Karpas-422 (cell line): ENCODE results near the gene PARP15. TPM values are rescaled to one million over a fixed set of nuclear protein-coding genes. Genes with fewer than 3 reads are reported as not detected.

Source experiments
- DNase-seq: peaks from one replicate; pipeline ENCODE4 v3.0.0-alpha.2; 2015
- H2AFZ ChIP-seq: fragments of 200-600 bp; sonication (generic); 2 replicates; pipeline ENCODE4 v1.6.1; 2014; ENCODE audit warnings: antibody characterized with exemption, low read length, mixed read lengths
- H3K27ac ChIP-seq: fragments of 200-600 bp; sonication (generic); 2 replicates; pipeline ENCODE4 v1.5.1; 2014; ENCODE audit warnings: mild to moderate bottlenecking, low read length, moderate library complexity
- H3K27me3 ChIP-seq: fragments of 200-600 bp; sonication (generic); 2 replicates; pipeline ENCODE4 v1.6.1; 2014; ENCODE audit warnings: low read length, mixed read lengths
- H3K36me3 ChIP-seq: fragments of 200-600 bp; sonication (generic); 2 replicates; pipeline ENCODE4 v1.6.1; 2014; ENCODE audit warnings: low read length, mixed read lengths; ENCODE audit not compliant: insufficient read depth
- H3K4me1 ChIP-seq: fragments of 200-600 bp; sonication (generic); 2 replicates; pipeline ENCODE4 v1.6.1; 2014; ENCODE audit warnings: mild to moderate bottlenecking, low read length, mixed read lengths
- H3K4me2 ChIP-seq: fragments of 200-600 bp; sonication (generic); 2 replicates; pipeline ENCODE4 v1.6.1; 2014; ENCODE audit warnings: low read length, low read depth, mild to moderate bottlenecking; ENCODE audit not compliant: poor library complexity, severe bottlenecking
- H3K4me3 ChIP-seq: fragments of 200-600 bp; sonication (generic); 2 replicates; pipeline ENCODE4 v1.5.1; 2014; ENCODE audit warnings: mild to moderate bottlenecking, antibody characterized with exemption, low read length, mixed read lengths
- H3K79me2 ChIP-seq: fragments of 200-600 bp; sonication (generic); 2 replicates; pipeline ENCODE4 v1.6.1; 2014; ENCODE audit warnings: mild to moderate bottlenecking, low read length, mixed read lengths
- H3K9ac ChIP-seq: fragments of 200-600 bp; sonication (generic); 2 replicates; pipeline ENCODE4 v1.6.0; 2014; ENCODE audit warnings: low read length
- H3K9me2 ChIP-seq: fragments of 200-600 bp; sonication (generic), shearing (Covaris generic); replicated peaks from 2 replicates; pipeline ENCODE4 v1.6.0; 2014; ENCODE audit warnings: mild to moderate bottlenecking, low read length, moderate library complexity; ENCODE audit not compliant: insufficient read depth
- H3K9me3 ChIP-seq: fragments of 300-700, 200-600 bp; sonication (generic); 2 replicates; pipeline ENCODE4 v1.6.1; 2014; ENCODE audit warnings: low read length, mixed read lengths
- H4K20me1 ChIP-seq: fragments of 200-600 bp; sonication (generic); 2 replicates; pipeline ENCODE4 v1.6.1; 2014; ENCODE audit warnings: mild to moderate bottlenecking, antibody characterized with exemption, low read length, low read depth; ENCODE audit not compliant: insufficient read depth
- total RNA-seq: library from RNA; depleted of rRNA; stranded (reverse); fragments of >200 nt; shearing (Covaris generic); gene quantifications from 2 replicates; pipeline ENCODE4 v1.2.3, GENCODE V29; 2014; ENCODE audit warnings: low replicate concordance

PARP15 gene
- total RNA-seq, 1 experiment from 2014 or later = 54.3 TPM

DNA sequence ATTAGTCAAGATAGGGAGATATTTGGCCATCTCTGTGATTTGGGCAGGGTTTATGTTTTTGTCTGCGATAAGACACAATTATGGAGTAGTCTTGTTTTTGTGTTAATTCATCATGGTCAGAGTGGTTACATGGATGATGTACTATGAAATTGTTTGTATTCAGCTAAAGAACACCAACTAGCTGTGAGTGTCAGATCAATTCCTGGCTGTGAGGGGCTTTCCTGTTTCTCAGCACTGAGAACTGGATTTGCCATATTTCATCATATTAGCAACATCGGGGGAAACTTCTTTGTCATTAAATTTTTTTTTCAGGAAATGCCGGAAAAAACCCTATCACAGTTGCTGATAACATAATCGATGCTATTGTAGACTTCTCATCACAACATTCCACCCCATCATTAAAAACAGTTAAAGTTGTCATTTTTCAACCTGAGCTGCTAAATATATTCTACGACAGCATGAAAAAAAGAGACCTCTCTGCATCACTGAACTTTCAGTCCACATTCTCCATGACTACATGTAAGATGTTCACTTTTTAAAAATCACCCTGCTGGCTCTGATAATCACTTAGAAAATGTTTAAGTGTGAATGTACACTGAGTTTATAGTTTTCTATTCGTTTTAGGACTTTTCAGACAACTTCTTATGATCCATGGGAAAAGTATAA, 49.2 kb downstream of the PARP15 start:
- no peaks in the 10 kb centered on the region for H3K36me3 ChIP-seq
- H2AFZ ChIP-seq = no peak overlapping the region
- no peak for DNase-seq
- no peak overlapping the region for H3K4me2 ChIP-seq
- H3K79me2 ChIP-seq = no peaks in the 10 kb centered on the region
- no peak overlapping the region for H3K9ac ChIP-seq
- no peaks in the 10 kb centered on the region for H3K27me3 ChIP-seq
- no peaks in the 10 kb centered on the region for H3K9me3 ChIP-seq
- no peaks in the 10 kb centered on the region for H3K4me1 ChIP-seq
- H3K4me3 ChIP-seq = no peak overlapping the region
- no peaks in the 10 kb centered on the region for H3K9me2 ChIP-seq
- no peaks in the 10 kb centered on the region for H4K20me1 ChIP-seq
- H3K27ac ChIP-seq = no peak overlapping the region

DNA sequence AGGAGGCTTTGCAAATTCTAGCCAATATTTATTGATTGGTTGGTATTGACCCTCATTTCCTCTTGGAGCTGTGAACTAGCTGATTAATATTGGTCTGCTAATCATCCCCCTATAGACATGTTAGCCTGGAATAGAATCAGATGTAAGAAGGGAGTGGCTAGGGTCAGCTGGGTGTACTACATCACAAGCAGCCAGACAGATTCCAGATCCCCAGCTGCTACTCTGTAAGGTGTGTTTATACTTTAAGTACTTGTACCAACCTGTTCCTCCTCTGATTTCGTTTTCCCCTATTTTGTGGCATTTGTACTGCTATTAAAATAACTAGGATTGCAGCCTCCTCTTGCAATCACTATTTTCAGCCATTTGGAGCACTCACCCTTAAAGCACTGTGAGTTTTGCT, 49.9 kb downstream of the PARP15 start:
- no peak overlapping the region for H3K4me3 ChIP-seq
- H3K9me2 ChIP-seq = no peaks in the 10 kb centered on the region
- no peaks in the 10 kb centered on the region for H4K20me1 ChIP-seq
- no peak overlapping the region for H3K27ac ChIP-seq
- H2AFZ ChIP-seq = no peak overlapping the region
- H3K4me1 ChIP-seq = no peaks in the 10 kb centered on the region
- DNase-seq = no peak
- no peaks in the 10 kb centered on the region for H3K36me3 ChIP-seq
- no peak overlapping the region for H3K4me2 ChIP-seq
- no peak overlapping the region for H3K9ac ChIP-seq
- H3K79me2 ChIP-seq = no peaks in the 10 kb centered on the region
- H3K9me3 ChIP-seq = no peaks in the 10 kb centered on the region
- H3K27me3 ChIP-seq = no peaks in the 10 kb centered on the region

DNA sequence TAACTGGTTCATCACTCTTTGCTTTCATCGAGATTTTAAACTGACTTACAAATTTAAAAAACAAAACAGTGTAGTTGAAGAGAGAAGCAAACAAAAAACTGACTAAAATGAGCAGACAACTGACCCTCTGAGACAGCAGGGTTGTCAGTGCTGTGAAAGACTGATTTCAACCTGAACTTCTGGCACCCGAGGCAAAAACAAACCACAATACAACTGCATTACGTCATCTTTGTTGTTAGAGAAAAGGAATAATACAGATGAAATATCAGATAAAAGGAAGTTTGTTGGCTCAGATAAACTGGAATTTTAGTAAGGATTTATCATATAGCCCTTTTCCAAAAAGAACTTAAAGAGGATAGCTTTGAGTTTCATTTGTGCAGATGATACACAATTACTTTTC, 51.1 kb downstream of the PARP15 start:
- Histone ChIP-seq H3K27ac (no peak overlapping the region), H3K9me3 (no peaks in the 10 kb centered on the region), H3K9ac (no peak overlapping the region), H3K27me3 (no peaks in the 10 kb centered on the region), H3K4me2 (no peak overlapping the region), H3K79me2 (no peaks in the 10 kb centered on the region), H3K9me2 (no peaks in the 10 kb centered on the region), H2AFZ (no peak overlapping the region), H3K4me3 (no peak overlapping the region), H3K4me1 (no peaks in the 10 kb centered on the region), H3K36me3 (no peaks in the 10 kb centered on the region), H4K20me1 (no peaks in the 10 kb centered on the region)
- no peak for DNase-seq

DNA sequence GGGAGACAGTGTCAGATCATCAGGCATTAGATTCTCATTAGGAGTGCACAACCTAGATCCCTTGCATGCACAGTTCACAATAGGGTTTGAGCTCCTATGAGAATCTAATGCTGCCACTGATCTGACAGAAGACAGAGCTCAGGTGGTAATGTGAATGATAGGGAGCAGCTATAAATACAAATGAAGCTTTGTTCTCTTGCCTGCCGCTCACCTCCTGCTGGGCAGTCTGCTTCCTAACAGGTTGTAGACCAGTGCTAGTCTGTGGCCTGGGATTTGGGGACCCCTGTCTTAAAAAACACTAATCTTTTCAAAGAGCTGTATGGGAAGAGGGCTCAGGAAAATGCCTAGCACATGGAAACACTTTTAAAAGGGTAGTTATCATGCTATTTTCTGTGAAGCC, 52.3 kb downstream of the PARP15 start:
- no peaks in the 10 kb centered on the region for H3K79me2 ChIP-seq
- H3K4me1 ChIP-seq = no peaks in the 10 kb centered on the region
- no peaks in the 10 kb centered on the region for H3K36me3 ChIP-seq
- H2AFZ ChIP-seq = no peak overlapping the region
- H3K9ac ChIP-seq = no peak overlapping the region
- no peaks in the 10 kb centered on the region for H3K9me3 ChIP-seq
- no peak overlapping the region for H3K4me2 ChIP-seq
- no peak overlapping the region for H3K4me3 ChIP-seq
- H3K27me3 ChIP-seq = no peaks in the 10 kb centered on the region
- no peaks in the 10 kb centered on the region for H4K20me1 ChIP-seq
- DNase-seq = no peak
- no peak overlapping the region for H3K27ac ChIP-seq
- H3K9me2 ChIP-seq = no peaks in the 10 kb centered on the region

DNA sequence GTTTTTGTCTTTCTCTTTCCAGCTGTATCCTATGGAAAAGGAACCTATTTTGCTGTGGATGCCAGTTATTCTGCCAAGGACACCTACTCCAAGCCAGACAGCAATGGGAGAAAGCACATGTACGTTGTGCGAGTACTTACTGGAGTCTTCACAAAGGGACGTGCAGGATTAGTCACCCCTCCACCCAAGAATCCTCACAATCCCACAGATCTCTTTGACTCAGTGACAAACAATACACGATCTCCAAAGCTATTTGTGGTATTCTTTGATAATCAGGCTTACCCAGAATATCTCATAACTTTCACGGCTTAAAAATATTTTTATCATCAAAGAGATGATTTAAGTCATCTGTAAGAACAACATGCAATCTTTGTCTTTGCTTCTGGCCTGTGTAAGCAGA, 58.3 kb downstream of the PARP15 start:
- H3K9me3 ChIP-seq = no peaks in the 10 kb centered on the region
- H3K4me1 ChIP-seq = no peaks in the 10 kb centered on the region
- H3K27me3 ChIP-seq = no peaks in the 10 kb centered on the region
- H3K36me3 ChIP-seq = no peaks in the 10 kb centered on the region
- H2AFZ ChIP-seq = no peak overlapping the region
- no peak for DNase-seq
- no peak overlapping the region for H3K4me2 ChIP-seq
- H3K9ac ChIP-seq = no peak overlapping the region
- H4K20me1 ChIP-seq = no peaks in the 10 kb centered on the region
- H3K79me2 ChIP-seq = no peaks in the 10 kb centered on the region
- H3K27ac ChIP-seq = no peak overlapping the region
- no peaks in the 10 kb centered on the region for H3K9me2 ChIP-seq
- no peak overlapping the region for H3K4me3 ChIP-seq

DNA sequence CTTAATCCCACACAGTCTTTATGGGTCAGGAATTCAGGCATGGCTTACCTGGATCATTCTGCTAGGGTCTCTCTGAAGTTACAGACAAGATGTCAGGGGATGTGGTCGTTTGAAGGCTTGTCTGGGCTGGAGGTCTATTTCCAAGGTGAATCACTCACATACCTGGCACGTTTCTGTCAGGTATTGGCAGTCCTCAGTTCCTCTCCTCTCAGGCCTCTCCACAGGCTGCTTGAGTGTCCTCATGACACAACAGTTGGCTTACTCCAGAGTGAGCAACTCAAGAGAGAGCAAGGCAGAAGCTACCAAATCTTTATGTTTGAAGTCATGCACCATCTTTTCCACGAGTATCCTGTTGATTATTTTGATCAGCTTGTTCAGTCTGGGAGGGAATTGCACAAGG, 59.2 kb downstream of the PARP15 start:
- Histone ChIP-seq H3K4me1 (no peaks in the 10 kb centered on the region), H2AFZ (no peak overlapping the region), H3K36me3 (no peaks in the 10 kb centered on the region), H3K79me2 (no peaks in the 10 kb centered on the region), H3K27me3 (no peaks in the 10 kb centered on the region), H3K4me2 (no peak overlapping the region), H3K9me2 (no peaks in the 10 kb centered on the region), H3K27ac (no peak overlapping the region), H3K9ac (no peak overlapping the region), H4K20me1 (no peaks in the 10 kb centered on the region), H3K9me3 (no peaks in the 10 kb centered on the region), H3K4me3 (no peak overlapping the region)
- DNase-seq = no peak

DNA sequence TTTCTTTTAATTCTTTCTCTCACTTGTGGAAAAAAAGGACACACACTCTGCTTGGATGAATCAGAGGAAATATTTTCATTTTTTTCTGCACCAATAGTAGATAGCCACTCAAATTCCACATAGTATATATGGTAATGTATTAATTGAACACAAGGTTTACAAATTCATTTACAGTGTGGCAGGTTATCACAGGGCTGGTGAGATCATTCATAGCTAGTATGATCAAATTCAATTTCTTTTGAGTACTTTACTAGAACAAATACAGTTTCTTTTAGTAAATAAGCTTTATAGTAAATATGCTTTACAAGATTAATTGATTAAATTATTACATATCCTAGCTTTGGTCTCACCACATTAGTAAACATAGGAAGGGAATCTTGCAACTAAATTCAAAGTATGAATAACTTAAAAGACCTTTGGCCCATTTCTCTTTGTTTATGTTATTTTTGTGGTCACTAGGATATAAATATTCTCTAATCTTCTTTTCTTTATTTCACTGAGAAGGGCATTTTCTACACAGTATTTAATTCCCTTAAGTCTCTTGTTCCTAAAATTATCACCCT, 63.1 kb downstream of the PARP15 start:
- H3K9me2 ChIP-seq = no peaks in the 10 kb centered on the region
- no peaks in the 10 kb centered on the region for H3K4me1 ChIP-seq
- H3K4me2 ChIP-seq = no peak overlapping the region
- no peaks in the 10 kb centered on the region for H3K27me3 ChIP-seq
- H4K20me1 ChIP-seq = no peaks in the 10 kb centered on the region
- H3K36me3 ChIP-seq = no peaks in the 10 kb centered on the region
- H3K27ac ChIP-seq = no peak overlapping the region
- H2AFZ ChIP-seq = no peak overlapping the region
- H3K9ac ChIP-seq = no peak overlapping the region
- no peaks in the 10 kb centered on the region for H3K79me2 ChIP-seq
- no peaks in the 10 kb centered on the region for H3K9me3 ChIP-seq
- H3K4me3 ChIP-seq = no peak overlapping the region
- DNase-seq = no peak

DNA sequence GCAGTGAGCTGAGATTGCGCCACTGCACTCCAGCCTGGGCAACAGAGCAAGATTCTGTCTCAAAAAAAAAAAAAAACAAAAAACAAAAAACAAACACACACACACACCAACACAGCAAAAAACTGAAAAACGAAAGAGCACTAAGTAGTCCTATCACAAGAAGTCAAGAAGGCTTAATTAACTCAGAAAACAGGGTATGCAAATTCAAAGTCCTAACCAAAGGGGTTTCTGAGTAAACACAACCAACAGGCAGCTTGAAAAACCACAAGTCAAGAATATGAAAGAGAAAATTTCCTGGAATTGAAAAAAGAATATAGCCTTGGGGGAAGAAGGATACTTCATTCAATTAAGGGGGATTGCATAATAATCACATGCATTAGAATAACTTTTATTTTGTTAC, 65.5 kb downstream of the PARP15 start:
- Histone ChIP-seq H3K9ac (no peak overlapping the region), H2AFZ (no peak overlapping the region), H3K9me2 (no peaks in the 10 kb centered on the region), H3K27me3 (no peaks in the 10 kb centered on the region), H3K9me3 (no peaks in the 10 kb centered on the region), H4K20me1 (no peaks in the 10 kb centered on the region), H3K4me2 (no peak overlapping the region), H3K79me2 (no peaks in the 10 kb centered on the region), H3K4me3 (no peak overlapping the region), H3K36me3 (no peaks in the 10 kb centered on the region), H3K27ac (no peak overlapping the region), H3K4me1 (peaks cover 10% of the 10 kb centered on the region)
- DNase-seq = no peak
